Testis (tissue), 3 donors: Measurements from ENCODE around the gene FAM81A. TPM values are rescaled to one million over a fixed set of nuclear protein-coding genes. Genes with fewer than 3 reads are reported as not detected.

Experiments
- DNase-seq: peaks from one replicate; pipeline ENCODE4 v3.0.0-alpha.2; 2019
- H3K27ac ChIP-seq, 2 donors: fragments of 200-600 bp; sonication (generic); one replicate each; pipeline ENCODE4 v1.5.1; 2019
- H3K27me3 ChIP-seq: fragments of 200-600 bp; sonication (generic); one replicate; pipeline ENCODE4 v1.5.1; 2019
- H3K36me3 ChIP-seq: fragments of 200-600 bp; sonication (generic); one replicate; pipeline ENCODE4 v1.5.1; 2017; ENCODE audit warnings: low read depth; ENCODE audit errors: missing control alignments
- H3K4me1 ChIP-seq: fragments of 200-600 bp; sonication (generic); one replicate; pipeline ENCODE4 v1.5.1; 2019
- H3K4me3 ChIP-seq, 2 donors: fragments of 200-600 bp; sonication (generic); one replicate each; pipeline ENCODE4 v1.5.1; 2017 to 2019
- H3K9me3 ChIP-seq: fragments of 200-600 bp; sonication (generic); one replicate; pipeline ENCODE4 v1.5.1; 2017
- POLR2A ChIP-seq: fragments of 450-650 bp; IDR thresholded peaks from one replicate; pipeline ENCODE4 v1.6.1; 2017; ENCODE audit warnings: antibody characterized with exemption, mild to moderate bottlenecking, moderate library complexity
- WGBS, 2 donors: methylation state at CpG; one replicate each; pipeline ENCODE4 v1.1.5; 2018; 5-methylcytosine and 5-hydroxymethylcytosine counted together
- intact Hi-C: fragments of 100-400 bp; cut with DNase I; formaldehyde crosslinking; loops from one replicate; pipeline ENCODE4 v1.15.1; 2023; ENCODE audit warnings: low total_unique reads
- polyA plus RNA-seq: library from polyadenylated mRNA; stranded (reverse); fragments of 350-450 nt; fragmentation: Illumina TruSeq; extraction: RNeasy Lipid Tissue Mini Kit (QIAGEN cat#74804); gene quantifications from one replicate; pipeline ENCODE4 v1.2.3, GENCODE V29; 2014; ENCODE audit warnings: low read depth, low replicate concordance; ENCODE audit not compliant: insufficient read depth
- total RNA-seq, 2 donors: library from RNA; depleted of rRNA; stranded (reverse); fragments of >200 nt; gene quantifications; one replicate each; pipeline ENCODE4 v1.2.3, GENCODE V29; 2016
- TF ChIP-seq, protein P1 (sequence below), 3 experiments: fragments of 450-650 bp in 2 of 3; fragments of 200-600 bp in 1 of 3; sonication (generic) in 1 of 3; IDR thresholded peaks; one replicate each; pipeline ENCODE4 v1.5.1; 2016 to 2019; ENCODE audit warnings: antibody characterized with exemption in 3 of 3, mild to moderate bottlenecking in 2 of 3, moderate library complexity in 1 of 3

The FAM81A gene
- total and polyA plus RNA-seq, 3 donors from 2014 or later: 4.4 to 5.6 (median 5.1) TPM

DNA sequence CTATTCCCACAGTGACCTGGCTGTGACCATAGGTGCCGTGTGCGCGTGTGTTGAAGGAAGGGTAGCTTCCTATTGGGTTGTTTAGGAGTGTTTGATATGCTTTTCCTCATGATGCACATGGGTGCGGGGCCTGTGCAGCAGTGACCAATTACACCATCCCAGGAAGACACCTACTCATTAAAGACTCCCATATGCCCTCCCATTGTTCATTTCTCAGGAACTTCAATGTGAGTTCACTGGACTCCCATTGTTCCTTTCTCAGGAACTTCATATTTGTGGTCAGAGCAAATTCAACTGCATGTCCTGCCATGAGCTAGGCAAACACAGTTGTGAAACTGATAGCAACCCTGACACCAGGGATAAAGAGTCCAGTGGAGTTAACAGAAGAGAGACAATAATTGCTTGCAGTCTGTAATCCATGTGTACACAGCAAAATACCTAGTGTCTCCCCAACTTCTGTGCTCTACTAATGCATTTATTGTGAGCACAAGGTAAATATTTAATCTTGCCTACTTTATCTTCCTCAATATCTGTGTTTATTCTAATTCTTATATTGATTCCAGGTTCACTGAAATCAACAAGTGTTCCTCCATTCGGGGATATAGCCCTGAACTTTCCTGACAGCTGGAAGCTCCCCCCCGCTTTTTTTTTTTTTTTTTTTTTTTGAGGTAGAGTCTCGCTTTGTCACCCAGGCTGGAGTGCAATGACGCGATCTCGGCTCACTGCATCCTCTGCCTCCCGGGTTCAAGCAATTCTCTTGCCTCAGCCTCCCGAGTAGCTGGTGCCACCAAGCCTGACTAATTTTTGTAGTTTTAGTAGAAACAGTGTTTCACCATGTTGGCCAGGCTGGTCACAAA, 116.1 kb downstream of the FAM81A start:
- no peaks in the 10 kb centered on the region for H3K9me3 ChIP-seq
- WGBS, 2 donors: 88 to 96% methylated on average over 12 of the region's 12 CpGs
- no peaks in the 10 kb centered on the region for H3K4me1 ChIP-seq
- no peaks in the 10 kb centered on the region for H3K36me3 ChIP-seq
- no peak overlapping the region for H3K4me3 ChIP-seq
- TF ChIP-seq, protein P1, sequence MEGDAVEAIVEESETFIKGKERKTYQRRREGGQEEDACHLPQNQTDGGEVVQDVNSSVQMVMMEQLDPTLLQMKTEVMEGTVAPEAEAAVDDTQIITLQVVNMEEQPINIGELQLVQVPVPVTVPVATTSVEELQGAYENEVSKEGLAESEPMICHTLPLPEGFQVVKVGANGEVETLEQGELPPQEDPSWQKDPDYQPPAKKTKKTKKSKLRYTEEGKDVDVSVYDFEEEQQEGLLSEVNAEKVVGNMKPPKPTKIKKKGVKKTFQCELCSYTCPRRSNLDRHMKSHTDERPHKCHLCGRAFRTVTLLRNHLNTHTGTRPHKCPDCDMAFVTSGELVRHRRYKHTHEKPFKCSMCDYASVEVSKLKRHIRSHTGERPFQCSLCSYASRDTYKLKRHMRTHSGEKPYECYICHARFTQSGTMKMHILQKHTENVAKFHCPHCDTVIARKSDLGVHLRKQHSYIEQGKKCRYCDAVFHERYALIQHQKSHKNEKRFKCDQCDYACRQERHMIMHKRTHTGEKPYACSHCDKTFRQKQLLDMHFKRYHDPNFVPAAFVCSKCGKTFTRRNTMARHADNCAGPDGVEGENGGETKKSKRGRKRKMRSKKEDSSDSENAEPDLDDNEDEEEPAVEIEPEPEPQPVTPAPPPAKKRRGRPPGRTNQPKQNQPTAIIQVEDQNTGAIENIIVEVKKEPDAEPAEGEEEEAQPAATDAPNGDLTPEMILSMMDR (IDR thresholded peaks at IDR 0.05): no peak
- no peak for TF ChIP-seq POLR2A
- intact Hi-C loops: no loop called here
- H3K27ac ChIP-seq: no peak overlapping the region
- DNase-seq: no peak
- no peaks in the 10 kb centered on the region for H3K27me3 ChIP-seq

DNA sequence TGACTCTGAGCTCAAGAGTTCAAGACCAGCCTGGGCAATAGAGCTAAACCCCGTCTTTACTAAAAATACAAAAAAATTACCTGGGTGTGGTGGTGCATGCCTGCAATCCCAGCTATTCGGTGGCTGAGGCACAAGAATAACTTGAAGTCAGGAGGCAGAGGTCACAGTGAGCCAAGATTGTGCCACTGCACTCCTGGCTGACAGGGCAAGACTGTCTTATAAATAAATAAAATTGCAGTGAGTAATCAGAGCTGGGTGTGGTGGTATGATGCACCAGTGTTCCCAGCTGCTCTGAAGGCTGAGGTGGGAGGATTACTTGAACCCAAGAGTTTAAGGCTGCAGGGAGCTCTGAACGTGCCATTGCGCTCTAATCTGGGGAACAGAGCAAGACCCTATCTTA, 117.7 kb downstream of the FAM81A start:
- no peak for DNase-seq
- H3K4me3 ChIP-seq: no peak overlapping the region
- H3K36me3 ChIP-seq: no peaks in the 10 kb centered on the region
- no peaks in the 10 kb centered on the region for H3K9me3 ChIP-seq
- intact Hi-C loops: no loop called here
- WGBS, 2 donors: 79 to 83% methylated on average over 4 of the region's 4 CpGs
- H3K27ac ChIP-seq: no peak overlapping the region
- TF ChIP-seq, protein P1 (IDR thresholded peaks at IDR 0.05): no peak
- no peak for TF ChIP-seq POLR2A
- no peaks in the 10 kb centered on the region for H3K27me3 ChIP-seq
- H3K4me1 ChIP-seq: no peaks in the 10 kb centered on the region

DNA sequence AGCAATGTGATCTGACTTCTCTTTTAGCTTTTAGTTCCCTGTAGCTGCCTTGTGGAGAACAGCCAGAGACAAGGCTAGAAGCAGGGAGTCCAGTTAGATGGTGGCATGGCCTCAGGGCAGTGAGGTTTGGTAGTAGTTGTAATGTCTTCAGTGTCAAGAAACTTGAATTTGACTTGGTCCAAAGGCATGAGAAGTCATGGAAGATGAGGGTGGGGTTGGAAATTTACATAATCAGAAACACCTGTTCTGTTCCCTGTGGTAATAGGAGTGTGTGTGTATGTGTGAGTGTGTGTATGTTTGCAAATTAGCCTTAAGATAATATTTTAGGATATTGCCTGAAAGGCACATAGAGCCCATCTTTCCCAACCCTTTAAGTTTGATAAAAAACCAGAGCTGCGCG, 118.4 kb downstream of the FAM81A start:
- DNase-seq: no peak
- H3K27me3 ChIP-seq: no peaks in the 10 kb centered on the region
- no peaks in the 10 kb centered on the region for H3K9me3 ChIP-seq
- no peaks in the 10 kb centered on the region for H3K4me1 ChIP-seq
- H3K27ac ChIP-seq: no peak overlapping the region
- no peak overlapping the region for H3K4me3 ChIP-seq
- 94 to 96% methylated on average over 2 of the region's 2 CpGs for WGBS, 2 donors
- intact Hi-C loops: no loop called here
- TF ChIP-seq, protein P1 (IDR thresholded peaks at IDR 0.05): no peak
- TF ChIP-seq POLR2A: no peak
- no peaks in the 10 kb centered on the region for H3K36me3 ChIP-seq

DNA sequence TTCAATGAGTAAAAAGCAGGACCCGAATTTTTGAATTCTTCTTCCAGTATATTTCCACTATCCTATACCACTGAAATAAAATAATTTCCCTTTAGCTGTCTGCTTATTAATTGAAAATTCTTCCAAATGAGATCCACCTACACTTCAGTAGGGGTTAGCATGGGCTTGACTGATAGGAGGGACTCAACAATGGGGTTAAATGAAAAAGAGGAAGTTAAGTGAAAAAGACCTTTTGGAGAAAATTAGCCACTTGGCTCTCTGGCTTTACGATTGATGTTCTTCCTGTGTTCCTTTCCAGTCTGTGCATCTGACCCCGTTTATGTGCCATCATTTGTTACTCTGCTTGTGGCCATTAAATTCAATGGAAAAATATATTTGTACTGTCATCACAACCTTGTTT, 119.6 kb downstream of the FAM81A start:
- H3K4me3 ChIP-seq: no peak overlapping the region
- H3K27me3 ChIP-seq: no peaks in the 10 kb centered on the region
- H3K27ac ChIP-seq: no peak overlapping the region
- intact Hi-C loops: no loop called here
- no peaks in the 10 kb centered on the region for H3K36me3 ChIP-seq
- no peak for DNase-seq
- H3K9me3 ChIP-seq: no peaks in the 10 kb centered on the region
- WGBS, 2 donors: 79 to 86% methylated on average over 3 of the region's 3 CpGs
- TF ChIP-seq, protein P1 (IDR thresholded peaks at IDR 0.05): no peak
- no peak for TF ChIP-seq POLR2A
- H3K4me1 ChIP-seq: no peaks in the 10 kb centered on the region

DNA sequence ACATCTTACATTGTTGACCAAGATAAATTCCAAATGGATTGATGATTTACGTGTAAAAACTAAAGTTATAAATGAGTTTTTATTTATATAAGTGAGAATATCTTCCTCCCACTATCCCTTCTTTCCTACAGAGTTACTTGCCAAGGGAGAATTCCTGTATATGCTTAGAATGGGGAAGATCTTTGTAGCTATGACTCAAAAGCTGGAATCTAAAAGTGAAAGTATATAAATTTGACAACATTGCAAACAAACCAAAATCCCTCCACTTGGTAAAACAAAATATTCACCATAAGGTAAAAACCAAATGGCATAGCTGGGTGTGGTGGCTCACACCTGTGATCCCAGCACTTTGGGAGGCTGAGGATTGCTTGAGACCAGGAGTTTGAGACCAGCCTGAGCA, 120.9 kb downstream of the FAM81A start:
- H3K4me1 ChIP-seq: no peaks in the 10 kb centered on the region
- DNase-seq: no peak
- 81% methylated on average over 1 of the region's 1 CpG for WGBS, 2 donors
- no peaks in the 10 kb centered on the region for H3K27me3 ChIP-seq
- no peak overlapping the region for H3K4me3 ChIP-seq
- no peak overlapping the region for H3K27ac ChIP-seq
- no peaks in the 10 kb centered on the region for H3K36me3 ChIP-seq
- no peaks in the 10 kb centered on the region for H3K9me3 ChIP-seq
- intact Hi-C loops: no loop called here
- TF ChIP-seq POLR2A: no peak
- TF ChIP-seq, protein P1 (IDR thresholded peaks at IDR 0.05): no peak
